ENCODE data around the gene ZFYVE16.

The ZFYVE16 gene

GRCh38 chr5:80495891-80496290 lies 88.0 kb downstream of the ZFYVE16 start:
- H3K9me3 Mint-ChIP-seq = no peaks in the 10 kb centered on the region
- H3K27me3 Mint-ChIP-seq = no peaks in the 10 kb centered on the region
- no peak overlapping the region for H3K4me3 Mint-ChIP-seq
- no peaks in the 10 kb centered on the region for H3K4me1 Mint-ChIP-seq
- H3K27ac Mint-ChIP-seq = no peak overlapping the region
- H3K36me3 Mint-ChIP-seq = no peaks in the 10 kb centered on the region

GRCh38 chr5:80502800-80503199 lies 94.9 kb downstream of the ZFYVE16 start:
- H3K9me3 Mint-ChIP-seq = no peaks in the 10 kb centered on the region
- H3K36me3 Mint-ChIP-seq = no peaks in the 10 kb centered on the region
- H3K4me3 Mint-ChIP-seq = no peak overlapping the region

DNA sequence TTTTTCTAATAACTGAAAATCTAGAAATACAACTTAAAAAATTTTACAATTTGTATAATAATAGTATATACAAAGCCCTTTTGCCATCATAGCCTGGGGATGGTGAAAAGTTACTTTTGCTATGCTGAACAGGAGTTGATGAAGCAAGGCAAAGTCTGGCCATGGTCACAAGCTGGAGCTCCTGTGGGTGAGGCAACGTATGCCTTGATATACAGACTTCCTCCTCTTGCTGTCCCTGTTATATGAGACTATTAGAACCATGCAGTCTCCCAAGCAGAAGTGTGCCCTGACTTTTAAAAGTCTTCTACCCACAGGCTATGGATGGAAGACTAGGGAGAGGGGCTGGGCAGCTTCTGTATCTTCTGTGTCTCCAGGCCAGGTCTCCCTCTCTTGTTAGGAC lies 95.8 kb downstream of the ZFYVE16 start:
- H3K4me1 Mint-ChIP-seq = peaks cover 6% of the 10 kb centered on the region
- H3K36me3 Mint-ChIP-seq = no peaks in the 10 kb centered on the region
- no peaks in the 10 kb centered on the region for H3K27me3 Mint-ChIP-seq
- H3K27ac Mint-ChIP-seq = no peak overlapping the region
- no peak overlapping the region for H3K4me3 Mint-ChIP-seq
- H3K9me3 Mint-ChIP-seq = no peaks in the 10 kb centered on the region

More at GRCh38 chr5:80502800-80503199, 94.9 kb downstream of the ZFYVE16 start:
- Mint-ChIP-seq H3K27me3 (no peaks in the 10 kb centered on the region), H3K27ac (no peak overlapping the region), H3K4me1 (peaks cover 6% of the 10 kb centered on the region)

GRCh38 chr5:80504833-80505232 lies 97.0 kb downstream of the ZFYVE16 start:
- H3K4me3 Mint-ChIP-seq = no peak overlapping the region

GRCh38 chr5:80507663-80508062 lies 99.8 kb downstream of the ZFYVE16 start:
- H3K36me3 Mint-ChIP-seq = peaks cover 2% of the 10 kb centered on the region
- H3K9me3 Mint-ChIP-seq = no peaks in the 10 kb centered on the region
- no peak overlapping the region for H3K27ac Mint-ChIP-seq
- H3K4me1 Mint-ChIP-seq = peaks cover 6% of the 10 kb centered on the region
- no peak overlapping the region for H3K4me3 Mint-ChIP-seq
- H3K27me3 Mint-ChIP-seq = no peaks in the 10 kb centered on the region

More at GRCh38 chr5:80504833-80505232, 97.0 kb downstream of the ZFYVE16 start:
- no peaks in the 10 kb centered on the region for H3K36me3 Mint-ChIP-seq
- no peaks in the 10 kb centered on the region for H3K27me3 Mint-ChIP-seq
- H3K4me1 Mint-ChIP-seq = peaks cover 6% of the 10 kb centered on the region
- H3K27ac Mint-ChIP-seq = no peak overlapping the region
- no peaks in the 10 kb centered on the region for H3K9me3 Mint-ChIP-seq

DNA sequence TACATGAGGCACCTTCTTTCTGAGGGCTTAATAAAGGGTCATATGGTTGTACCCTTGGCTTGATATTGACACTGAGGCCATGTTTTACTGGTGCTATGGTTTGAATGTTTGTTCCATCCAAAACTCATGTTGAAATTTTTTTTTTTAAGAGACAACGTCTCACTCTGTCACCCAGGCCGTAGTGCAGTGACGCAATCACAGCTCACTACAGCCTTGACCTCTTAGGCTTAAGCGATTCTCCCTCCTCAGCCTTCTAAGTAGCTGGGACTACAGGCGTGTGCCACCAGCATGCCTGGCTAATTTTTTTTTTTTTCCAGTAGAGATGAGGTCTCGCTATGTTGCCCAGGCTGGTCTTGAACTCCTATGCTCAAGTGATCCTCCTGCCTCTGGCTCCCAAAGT lies 101.0 kb downstream of the ZFYVE16 start:
- Mint-ChIP-seq H3K4me1 (peaks cover 4% of the 10 kb centered on the region), H3K36me3 (peaks cover 4% of the 10 kb centered on the region), H3K9me3 (no peaks in the 10 kb centered on the region), H3K27me3 (no peaks in the 10 kb centered on the region), H3K27ac (no peak overlapping the region), H3K4me3 (no peak overlapping the region)

DNA sequence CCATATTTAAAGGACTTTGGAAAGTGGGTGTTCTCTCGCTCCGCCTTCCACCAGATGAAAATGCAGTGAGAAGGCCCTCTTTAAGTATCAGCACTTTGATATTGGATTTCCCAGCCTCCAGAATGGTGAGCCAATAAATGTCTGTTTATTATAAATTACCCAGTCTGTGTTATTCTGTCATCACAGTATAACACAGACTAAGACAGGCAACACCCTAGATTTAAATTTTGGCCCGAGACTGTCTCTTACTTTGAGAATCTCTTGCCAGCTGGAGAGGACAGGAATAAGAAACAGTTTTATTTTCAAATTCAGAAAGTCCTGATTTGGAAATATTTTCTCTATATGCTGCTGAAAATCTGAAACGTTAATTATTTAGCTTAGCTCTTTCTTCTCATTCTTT lies 101.5 kb downstream of the ZFYVE16 start:
- Mint-ChIP-seq H3K4me1 (no peaks in the 10 kb centered on the region), H3K4me3 (no peak overlapping the region), H3K27ac (no peak overlapping the region), H3K36me3 (peaks cover 4% of the 10 kb centered on the region), H3K27me3 (no peaks in the 10 kb centered on the region), H3K9me3 (no peaks in the 10 kb centered on the region)

DNA sequence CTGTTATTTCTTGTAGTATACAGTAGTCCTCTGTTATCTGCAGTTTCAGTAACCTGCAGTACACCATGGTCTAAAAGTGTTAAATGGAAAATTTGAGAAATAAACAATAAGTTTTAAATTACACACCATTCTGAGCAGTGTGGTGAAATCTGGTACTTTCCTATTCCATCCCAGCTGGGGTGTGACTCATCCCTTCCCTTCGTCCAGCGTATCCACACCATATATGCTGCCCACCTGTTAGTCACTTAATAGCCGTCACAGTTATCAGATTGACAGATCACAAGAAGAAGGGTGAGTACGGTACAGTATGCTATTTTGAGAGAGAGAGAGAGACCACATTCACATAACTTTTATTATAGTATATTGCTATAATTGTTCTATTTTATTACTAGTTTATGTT lies 109.0 kb downstream of the ZFYVE16 start:
- H3K9me3 Mint-ChIP-seq = no peaks in the 10 kb centered on the region
- no peak overlapping the region for H3K4me3 Mint-ChIP-seq
- H3K27me3 Mint-ChIP-seq = no peaks in the 10 kb centered on the region
- peaks cover 3% of the 10 kb centered on the region for H3K4me1 Mint-ChIP-seq
- no peak overlapping the region for H3K27ac Mint-ChIP-seq
- peaks cover 4% of the 10 kb centered on the region for H3K36me3 Mint-ChIP-seq
